HG03103 (cell line): ENCODE data around the gene CELA1.
"Not testable (repeated sequence)": the region's sequence is repeated elsewhere in the genome, so short reads cannot be mapped to it uniquely, and the experiment has no call there.

Experiments
- ATAC-seq: cut with Tn5 transposase; IDR thresholded peaks from one replicate; pipeline ENCODE4 v1.9.1; 2021; ENCODE audit warnings: low read depth; ENCODE audit not compliant: unreplicated experiment

Gene CELA1

GRCh38 chr12:51349026-51349425, 2.5 kb upstream of the CELA1 start:
- ATAC-seq, result no peak

GRCh38 chr12:51348116-51348515, 1.6 kb upstream of the CELA1 start:
- ATAC-seq, result no peak

- no peak for ATAC-seq
Measured at GRCh38 chr12:51345681-51346080, 798 bp downstream of the CELA1 start.

- ATAC-seq, result no peak
Measured at GRCh38 chr12:51343201-51343600, 3.3 kb downstream of the CELA1 start.

- ATAC-seq, result no peak
Measured at GRCh38 chr12:51342416-51342815, 4.1 kb downstream of the CELA1 start.

GRCh38 chr12:51341251-51342007, 5.0 kb downstream of the CELA1 start:
- ATAC-seq, result no peak

- no peak for ATAC-seq
Measured at GRCh38 chr12:51339750-51340149, 6.7 kb downstream of the CELA1 start.

GRCh38 chr12:51337336-51337735, 9.1 kb downstream of the CELA1 start:
- ATAC-seq, result not testable (repeated sequence)

- no peak for ATAC-seq
Measured at GRCh38 chr12:51335931-51336330, 10.5 kb downstream of the CELA1 start.

GRCh38 chr12:51334764-51335163, 11.7 kb downstream of the CELA1 start:
- ATAC-seq, result no peak

GRCh38 chr12:51333536-51333935, 12.9 kb downstream of the CELA1 start:
- ATAC-seq, result no peak

- no peak for ATAC-seq
Measured at GRCh38 chr12:51330186-51330585, 16.3 kb downstream of the CELA1 start.

- ATAC-seq, result no peak
Measured at GRCh38 chr12:51329742-51330141, 16.7 kb downstream of the CELA1 start.

GRCh38 chr12:51328587-51328986, 17.9 kb downstream of the CELA1 start:
- ATAC-seq, result no peak

- peak; percentile 49 for ATAC-seq
Measured at GRCh38 chr12:51326698-51327439, 19.6 kb downstream of the CELA1 start.

GRCh38 chr12:51324953-51325352, 21.5 kb downstream of the CELA1 start:
- no peak for ATAC-seq

- peak; percentile 47 for ATAC-seq
Measured at GRCh38 chr12:51323966-51324895, 22.2 kb downstream of the CELA1 start, which contains the start of gene BIN2. Gene BIN2, minus strand, starts transcription at chr12:51324174. Its CDS starts 72 bp downstream, at chr12:51324102.

- no peak for ATAC-seq
Measured at GRCh38 chr12:51323317-51323960, 23.0 kb downstream of the CELA1 start.

- ATAC-seq, result no peak
Measured at GRCh38 chr12:51322452-51322851, 24.0 kb downstream of the CELA1 start.

GRCh38 chr12:51321882-51322281, 24.6 kb downstream of the CELA1 start:
- no peak for ATAC-seq
